Prostate gland (tissue), 2 donors: ENCODE results near the gene SSR4. TPM values are rescaled to one million over a fixed set of nuclear protein-coding genes. Genes with fewer than 3 reads are reported as not detected.

Experiments
- DNase-seq: peaks from one replicate; pipeline ENCODE4 v3.0.0-alpha.2; 2019; ENCODE audit warnings: low spot score
- H3K27ac ChIP-seq, 2 donors: fragments of 200-600 bp; sonication (generic); 2 replicates each; pipeline ENCODE4 v1.5.1; 2017 to 2019
- H3K27me3 ChIP-seq: fragments of 200-600 bp; sonication (generic); replicated peaks from 2 replicates; pipeline ENCODE4 v1.5.1; 2019; ENCODE audit not compliant: insufficient read depth
- H3K36me3 ChIP-seq, 2 donors: fragments of 200-600 bp; sonication (generic); 1 replicate in 1 of 2; 2 replicates in 1 of 2; pipeline versions ENCODE4 v1.5.1 to v1.8.1; 2017 to 2019
- H3K4me1 ChIP-seq: fragments of 200-600 bp; sonication (generic); replicated peaks from 2 replicates; pipeline ENCODE4 v1.5.1; 2019
- H3K4me3 ChIP-seq, 2 donors: fragments of 200-600 bp; sonication (generic); 2 replicates each; pipeline ENCODE4 v1.5.1; 2017 to 2019
- H3K9me3 ChIP-seq: fragments of 200-600 bp; sonication (generic); 2 replicates; pipeline ENCODE4 v1.5.1; 2017
- POLR2A ChIP-seq: fragments of 450-650 bp; IDR thresholded peaks from one replicate; pipeline ENCODE4 v1.6.1; 2016; ENCODE audit warnings: antibody characterized with exemption, mild to moderate bottlenecking
- POLR2AphosphoS5 ChIP-seq: sonication (generic); formaldehyde crosslinking; IDR thresholded peaks from one replicate; pipeline ENCODE4 v1.6.1; 2017; ENCODE audit warnings: antibody characterized with exemption
- WGBS: methylation state at CpG from one replicate; pipeline ENCODE4 v1.1.5; 2018; 5-methylcytosine and 5-hydroxymethylcytosine counted together
- intact Hi-C: fragments of 100-400 bp; cut with DNase I; formaldehyde crosslinking; loops from one replicate; pipeline ENCODE4 v1.14.2; 2022
- total RNA-seq, 2 donors: library from RNA; depleted of rRNA; stranded (reverse); fragments of >200 nt; gene quantifications; one replicate each; pipeline ENCODE4 v1.1.0, GENCODE V29; 2016
- TF ChIP-seq, protein P1 (sequence below), 4 experiments: fragments of 200-600 bp in 2 of 4; fragments of 450-650 bp in 2 of 4; sonication (generic) in 2 of 4; IDR thresholded peaks; 1 replicate in 3 of 4; 2 replicates in 1 of 4; pipeline ENCODE4 v1.5.1; 2016 to 2019; ENCODE audit warnings: antibody characterized with exemption in 4 of 4, mild to moderate bottlenecking in 2 of 4, moderate library complexity in 2 of 4

Gene SSR4
- total RNA-seq, 2 donors from 2014 or later, result 288 to 623 TPM

DNA sequence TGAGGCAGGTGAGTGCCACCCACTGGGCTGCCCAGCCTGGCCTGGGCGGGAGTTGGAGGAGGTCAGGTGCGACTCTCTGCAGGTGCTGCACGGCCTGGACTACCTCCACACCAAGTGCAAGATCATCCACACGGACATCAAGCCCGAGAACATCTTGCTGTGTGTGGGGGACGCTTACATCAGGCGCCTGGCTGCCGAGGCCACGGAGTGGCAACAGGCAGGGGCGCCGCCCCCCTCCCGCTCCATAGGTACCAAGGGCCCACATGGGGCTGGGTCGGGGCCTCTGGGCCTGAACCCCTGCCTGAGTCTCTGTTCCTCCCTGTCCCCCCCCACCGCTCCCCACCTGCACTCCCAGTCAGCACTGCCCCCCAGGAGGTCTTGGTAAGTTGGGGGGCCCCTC lies 11.6 kb upstream of the SSR4 start:
- intact Hi-C loops, result no loop called here
- no CpG with 5 or more reads among the region's 14 CpGs for WGBS

DNA sequence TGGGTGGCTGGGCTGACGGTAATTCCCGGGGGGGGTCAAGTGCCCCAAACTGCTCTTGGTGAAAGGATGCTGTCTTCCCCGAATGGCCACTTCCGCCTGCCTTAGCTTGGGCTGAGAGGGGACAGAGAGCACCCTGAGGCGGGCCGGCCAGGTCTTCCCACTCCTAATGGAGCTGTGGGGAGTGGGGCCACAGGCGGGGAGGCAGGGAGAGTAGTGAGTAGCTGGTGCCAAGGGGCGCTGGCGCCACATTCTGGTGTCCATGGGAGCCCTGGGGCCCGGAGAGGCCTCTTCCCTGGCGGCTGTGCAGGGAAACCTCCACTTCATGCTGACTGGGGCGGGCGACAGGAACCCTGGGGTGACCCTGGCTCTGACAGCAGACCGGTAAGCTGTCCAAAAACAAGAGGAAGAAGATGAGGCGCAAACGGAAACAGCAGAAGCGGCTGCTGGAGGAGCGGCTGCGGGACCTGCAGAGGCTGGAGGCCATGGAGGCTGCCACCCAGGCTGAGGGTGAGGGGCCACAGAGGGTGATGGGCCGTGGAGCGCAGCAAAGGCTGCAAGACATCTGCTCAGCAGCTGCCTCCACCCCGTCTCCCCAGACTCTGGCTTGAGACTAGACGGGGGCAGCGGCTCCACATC lies 11.0 kb upstream of the SSR4 start:
- TF ChIP-seq POLR2AphosphoS5 (no peak), POLR2A (no peak)
- TF ChIP-seq, protein P1, sequence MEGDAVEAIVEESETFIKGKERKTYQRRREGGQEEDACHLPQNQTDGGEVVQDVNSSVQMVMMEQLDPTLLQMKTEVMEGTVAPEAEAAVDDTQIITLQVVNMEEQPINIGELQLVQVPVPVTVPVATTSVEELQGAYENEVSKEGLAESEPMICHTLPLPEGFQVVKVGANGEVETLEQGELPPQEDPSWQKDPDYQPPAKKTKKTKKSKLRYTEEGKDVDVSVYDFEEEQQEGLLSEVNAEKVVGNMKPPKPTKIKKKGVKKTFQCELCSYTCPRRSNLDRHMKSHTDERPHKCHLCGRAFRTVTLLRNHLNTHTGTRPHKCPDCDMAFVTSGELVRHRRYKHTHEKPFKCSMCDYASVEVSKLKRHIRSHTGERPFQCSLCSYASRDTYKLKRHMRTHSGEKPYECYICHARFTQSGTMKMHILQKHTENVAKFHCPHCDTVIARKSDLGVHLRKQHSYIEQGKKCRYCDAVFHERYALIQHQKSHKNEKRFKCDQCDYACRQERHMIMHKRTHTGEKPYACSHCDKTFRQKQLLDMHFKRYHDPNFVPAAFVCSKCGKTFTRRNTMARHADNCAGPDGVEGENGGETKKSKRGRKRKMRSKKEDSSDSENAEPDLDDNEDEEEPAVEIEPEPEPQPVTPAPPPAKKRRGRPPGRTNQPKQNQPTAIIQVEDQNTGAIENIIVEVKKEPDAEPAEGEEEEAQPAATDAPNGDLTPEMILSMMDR (IDR thresholded peaks at IDR 0.05), result no peak
- no peak for DNase-seq
- no peaks in the 10 kb centered on the region for H3K36me3 ChIP-seq

More for the DNA sequence above, 11.6 kb upstream of the SSR4 start:
- H3K4me3 ChIP-seq, result no peak overlapping the region
- H3K27ac ChIP-seq, result no peak overlapping the region
- no peaks in the 10 kb centered on the region for H3K9me3 ChIP-seq
- H3K36me3 ChIP-seq, result no peaks in the 10 kb centered on the region
- no peaks in the 10 kb centered on the region for H3K27me3 ChIP-seq
- DNase-seq, result no peak
- no peak for TF ChIP-seq POLR2AphosphoS5
- TF ChIP-seq POLR2A, result no peak
- TF ChIP-seq, protein P1 (IDR thresholded peaks at IDR 0.05), result no peak
- H3K4me1 ChIP-seq, result no peaks in the 10 kb centered on the region

DNA sequence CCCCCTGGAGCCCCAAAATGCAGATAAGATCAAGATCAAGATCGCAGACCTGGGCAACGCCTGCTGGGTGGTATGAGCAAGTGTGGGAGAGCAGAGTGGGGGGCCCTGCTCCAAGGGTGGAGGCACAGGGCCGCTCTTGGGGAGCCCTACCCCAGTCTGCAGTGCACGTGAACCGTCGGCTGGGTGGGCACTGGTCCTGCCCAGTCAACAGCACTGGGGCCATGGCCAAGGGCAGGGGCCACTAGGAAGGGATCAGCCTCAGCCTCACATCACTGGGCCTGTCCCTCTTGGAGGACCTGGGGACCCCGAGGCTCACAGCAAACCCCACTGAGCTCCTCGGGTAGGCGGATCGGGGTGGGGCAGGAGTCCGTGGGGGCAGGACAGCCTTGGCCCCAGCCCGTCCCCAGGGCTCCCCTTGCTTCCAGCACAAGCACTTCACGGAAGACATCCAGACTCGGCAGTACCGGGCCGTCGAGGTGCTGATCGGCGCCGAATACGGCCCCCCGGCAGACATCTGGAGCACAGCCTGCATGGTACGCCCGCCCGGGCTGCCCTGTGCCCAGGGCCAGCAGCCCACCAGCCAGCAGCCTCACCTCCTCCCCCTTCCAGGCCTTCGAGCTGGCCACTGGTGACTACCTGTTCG lies 10.0 kb upstream of the SSR4 start:
- Histone ChIP-seq H3K36me3 (no peaks in the 10 kb centered on the region), H3K4me3 (no peak overlapping the region), H3K4me1 (no peaks in the 10 kb centered on the region), H3K9me3 (no peaks in the 10 kb centered on the region), H3K27me3 (no peaks in the 10 kb centered on the region), H3K27ac (no peak overlapping the region)
- no peak for TF ChIP-seq POLR2AphosphoS5
- TF ChIP-seq, protein P1 (IDR thresholded peaks at IDR 0.05), result no peak
- no peak for TF ChIP-seq POLR2A
- intact Hi-C loops, result no loop called here
- WGBS, result 89% methylated on average over 24 of the region's 27 CpGs
- no peak for DNase-seq

More for the DNA sequence above, 11.0 kb upstream of the SSR4 start:
- H3K4me3 ChIP-seq, result no peak overlapping the region
- intact Hi-C loops, result no loop called here
- no peaks in the 10 kb centered on the region for H3K4me1 ChIP-seq
- 72% methylated on average over 14 of the region's 24 CpGs for WGBS
- no peaks in the 10 kb centered on the region for H3K9me3 ChIP-seq
- H3K27ac ChIP-seq, result no peak overlapping the region
- H3K27me3 ChIP-seq, result no peaks in the 10 kb centered on the region

DNA sequence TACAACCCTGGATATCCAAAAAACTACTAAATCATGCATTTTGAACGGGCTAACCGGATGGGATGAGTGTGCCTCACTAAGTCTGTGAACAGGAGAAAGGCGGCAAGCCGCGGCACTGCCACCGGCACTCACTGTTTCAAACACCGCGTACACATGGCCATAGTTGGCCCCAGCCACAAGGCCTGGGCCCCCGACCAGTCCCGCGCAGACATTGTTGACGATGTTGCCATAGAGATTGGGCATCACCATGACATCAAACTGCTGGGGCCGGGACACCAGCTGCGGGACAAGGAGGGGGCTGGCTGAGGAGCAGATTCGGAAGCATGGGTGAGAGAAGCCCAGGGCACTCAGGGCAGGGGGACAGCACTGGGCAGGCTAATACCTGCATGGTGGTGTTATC lies 7.8 kb upstream of the SSR4 start:
- H3K27ac ChIP-seq, result no peak overlapping the region

More for the DNA sequence above, 7.8 kb upstream of the SSR4 start:
- Histone ChIP-seq H3K4me1 (no peaks in the 10 kb centered on the region), H3K4me3 (no peak overlapping the region), H3K36me3 (no peaks in the 10 kb centered on the region), H3K27me3 (no peaks in the 10 kb centered on the region), H3K9me3 (no peaks in the 10 kb centered on the region)
- DNase-seq, result no peak
- 80% methylated on average over 12 of the region's 15 CpGs for WGBS
- intact Hi-C loops, result no loop called here
- TF ChIP-seq, protein P1 (IDR thresholded peaks at IDR 0.05), result no peak
- no peak for TF ChIP-seq POLR2A
- no peak for TF ChIP-seq POLR2AphosphoS5
